ENCODE measurements around the gene CSMD2.

CSMD2 gene

DNA sequence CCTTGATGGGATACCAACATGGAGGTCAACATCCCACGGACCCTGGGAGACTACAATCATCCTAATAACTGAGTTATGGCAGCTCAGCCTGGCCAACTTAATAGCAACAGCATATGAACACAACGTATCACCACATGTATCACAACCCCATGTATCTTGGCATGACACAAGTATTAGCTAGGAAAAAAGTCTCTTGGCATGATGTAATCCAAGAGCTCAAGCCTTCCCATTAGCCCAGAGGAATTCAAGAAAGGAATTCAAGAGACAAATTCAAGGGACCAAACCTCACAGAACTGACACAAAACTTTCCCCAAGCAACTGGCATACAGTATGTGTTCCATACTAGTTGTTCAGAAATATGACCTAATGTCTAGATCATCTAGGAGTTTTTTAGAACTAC lies 402.1 kb downstream of the CSMD2 start:
- H3K4me3 ChIP-seq (ENCODE audit: extremely low read depth, insufficient read depth, low read length, poor library complexity, severe bottlenecking), result no peak overlapping the region
- no peaks in the 10 kb centered on the region for H3K36me3 ChIP-seq (ENCODE audit: control insufficient read depth, insufficient read depth, low read length)
- peaks cover 17% of the 10 kb centered on the region for H3K4me1 ChIP-seq (ENCODE audit: control insufficient read depth, insufficient read depth, low read length, poor library complexity, severe bottlenecking)
- no peaks in the 10 kb centered on the region for H3K9me3 ChIP-seq (ENCODE audit: control insufficient read depth, low read length)
- 100% methylated on average over 1 of the region's 2 CpGs; no CpG with 5 or more reads in 1 of the 2 experiments for WGBS, 2 experiments (ENCODE audit: insufficient coverage in 2 of 2)
- peak overlapping the region; percentile 11 for H3K27ac ChIP-seq (ENCODE audit: low read depth, low read length, severe bottlenecking)

DNA sequence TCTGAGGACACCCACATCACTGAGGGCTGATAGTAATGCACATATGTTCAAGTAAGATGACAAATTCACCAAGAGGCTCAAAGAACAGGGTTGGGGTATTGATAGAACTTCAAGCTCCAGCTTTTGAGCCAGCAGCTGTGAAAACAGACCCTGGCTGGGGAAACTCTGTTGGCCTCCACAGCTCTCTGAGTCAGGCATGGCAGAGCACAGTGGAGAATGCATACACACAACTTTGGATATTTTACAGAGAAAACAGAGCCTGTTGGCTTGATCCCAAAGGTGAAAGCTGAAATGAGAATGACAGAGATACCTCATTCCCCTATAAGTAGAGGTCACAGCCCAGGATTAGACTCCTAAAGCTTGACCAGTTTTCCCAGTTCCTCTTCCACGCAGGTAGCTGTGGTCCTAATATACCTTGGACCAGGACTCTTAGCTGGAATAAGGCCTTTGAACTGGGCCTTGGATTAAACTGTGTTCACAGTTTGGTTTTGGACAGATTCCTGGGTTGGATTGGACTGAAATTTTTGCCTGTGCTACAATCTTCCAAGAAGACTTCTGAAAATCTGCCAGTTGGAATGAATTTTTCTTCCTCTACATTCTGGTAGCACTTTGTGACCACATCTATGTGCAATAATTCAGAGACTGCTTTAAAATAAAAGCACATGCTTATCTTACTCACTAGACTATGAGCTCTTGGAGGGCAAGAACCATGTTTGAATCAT lies 402.8 kb downstream of the CSMD2 start:
- WGBS, 2 experiments (ENCODE audit: insufficient coverage in 2 of 2), result 83% methylated on average over 1 of the region's 1 CpG; no CpG with 5 or more reads in 1 of the 2 experiments
- no peak overlapping the region for H3K27ac ChIP-seq (ENCODE audit: low read depth, low read length, severe bottlenecking)
- no peaks in the 10 kb centered on the region for H3K9me3 ChIP-seq (ENCODE audit: control insufficient read depth, low read length)

DNA sequence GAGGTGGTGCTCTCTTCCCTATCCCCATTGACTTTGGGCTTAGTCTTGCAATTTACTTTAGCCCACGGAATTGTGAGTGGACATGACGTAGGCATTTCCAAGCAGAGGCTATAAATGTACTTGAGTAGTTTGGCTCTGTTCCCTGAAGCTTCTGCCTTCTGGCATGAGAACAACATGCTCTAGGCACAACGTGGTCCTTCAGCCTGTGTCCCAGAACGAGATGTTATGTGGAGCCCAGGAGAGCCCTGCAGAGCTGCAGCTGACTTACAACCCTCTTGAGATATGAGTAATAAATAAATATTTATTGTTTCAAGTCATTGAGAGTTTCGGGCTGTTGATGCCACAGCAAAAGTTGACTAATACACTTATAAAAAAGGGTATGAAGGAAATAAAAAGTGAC lies 406.3 kb downstream of the CSMD2 start:
- H3K9me3 ChIP-seq (ENCODE audit: control insufficient read depth, low read length), result no peaks in the 10 kb centered on the region
- H3K4me3 ChIP-seq (ENCODE audit: extremely low read depth, insufficient read depth, low read length, poor library complexity, severe bottlenecking), result no peak overlapping the region
- no peak overlapping the region for H3K27ac ChIP-seq (ENCODE audit: low read depth, low read length, severe bottlenecking)
- peaks cover 7% of the 10 kb centered on the region for H3K4me1 ChIP-seq (ENCODE audit: control insufficient read depth, insufficient read depth, low read length, poor library complexity, severe bottlenecking)
- 94 to 100% methylated on average over 1 to 2 of the region's 5 CpGs for WGBS, 2 experiments (ENCODE audit: insufficient coverage in 2 of 2)
- no peaks in the 10 kb centered on the region for H3K36me3 ChIP-seq (ENCODE audit: control insufficient read depth, insufficient read depth, low read length)

More for the DNA sequence above, 402.8 kb downstream of the CSMD2 start:
- Histone ChIP-seq H3K4me1 (ENCODE audit: control insufficient read depth, insufficient read depth, low read length, poor library complexity, severe bottlenecking) (peaks cover 17% of the 10 kb centered on the region), H3K36me3 (ENCODE audit: control insufficient read depth, insufficient read depth, low read length) (no peaks in the 10 kb centered on the region), H3K4me3 (ENCODE audit: extremely low read depth, insufficient read depth, low read length, poor library complexity, severe bottlenecking) (no peak overlapping the region)

GRCh38 chr1:33753087-33753856 lies 411.8 kb downstream of the CSMD2 start:
- no peaks in the 10 kb centered on the region for H3K36me3 ChIP-seq (ENCODE audit: control insufficient read depth, insufficient read depth, low read length)
- H3K4me1 ChIP-seq (ENCODE audit: control insufficient read depth, insufficient read depth, low read length, poor library complexity, severe bottlenecking), result no peaks in the 10 kb centered on the region
- no peak overlapping the region for H3K27ac ChIP-seq (ENCODE audit: low read depth, low read length, severe bottlenecking)
- no peak overlapping the region for H3K4me3 ChIP-seq (ENCODE audit: extremely low read depth, insufficient read depth, low read length, poor library complexity, severe bottlenecking)
- WGBS, 2 experiments (ENCODE audit: insufficient coverage in 2 of 2), result 88 to 100% methylated on average over 4 of the region's 5 CpGs
- peaks cover 9% of the 10 kb centered on the region for H3K9me3 ChIP-seq (ENCODE audit: control insufficient read depth, low read length)

DNA sequence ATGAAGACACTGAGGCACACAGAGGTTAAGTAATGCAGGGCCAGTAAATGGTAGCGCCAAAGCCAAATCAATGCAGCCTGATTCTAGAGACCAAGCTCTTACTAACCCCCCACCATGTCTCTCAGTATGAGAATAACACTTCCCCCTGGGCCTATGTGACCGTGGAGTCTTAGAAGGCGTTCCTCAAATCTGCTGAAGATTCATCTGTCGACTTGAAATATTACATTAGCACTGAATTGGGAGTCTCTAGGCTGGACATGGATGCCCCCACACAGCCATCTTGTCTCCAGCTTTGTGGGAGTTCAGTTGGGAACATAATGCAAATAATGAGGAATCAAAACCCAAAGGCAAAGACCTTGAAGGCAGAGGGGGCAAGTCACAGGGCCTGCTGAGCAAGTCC lies 419.1 kb downstream of the CSMD2 start:
- 85 to 96% methylated on average over 4 of the region's 4 CpGs for WGBS, 2 experiments (ENCODE audit: insufficient coverage in 2 of 2)
- Histone ChIP-seq H3K36me3 (ENCODE audit: control insufficient read depth, insufficient read depth, low read length) (no peaks in the 10 kb centered on the region), H3K9me3 (ENCODE audit: control insufficient read depth, low read length) (no peaks in the 10 kb centered on the region), H3K4me1 (ENCODE audit: control insufficient read depth, insufficient read depth, low read length, poor library complexity, severe bottlenecking) (no peaks in the 10 kb centered on the region), H3K4me3 (ENCODE audit: extremely low read depth, insufficient read depth, low read length, poor library complexity, severe bottlenecking) (no peak overlapping the region), H3K27ac (ENCODE audit: low read depth, low read length, severe bottlenecking) (no peak overlapping the region)

DNA sequence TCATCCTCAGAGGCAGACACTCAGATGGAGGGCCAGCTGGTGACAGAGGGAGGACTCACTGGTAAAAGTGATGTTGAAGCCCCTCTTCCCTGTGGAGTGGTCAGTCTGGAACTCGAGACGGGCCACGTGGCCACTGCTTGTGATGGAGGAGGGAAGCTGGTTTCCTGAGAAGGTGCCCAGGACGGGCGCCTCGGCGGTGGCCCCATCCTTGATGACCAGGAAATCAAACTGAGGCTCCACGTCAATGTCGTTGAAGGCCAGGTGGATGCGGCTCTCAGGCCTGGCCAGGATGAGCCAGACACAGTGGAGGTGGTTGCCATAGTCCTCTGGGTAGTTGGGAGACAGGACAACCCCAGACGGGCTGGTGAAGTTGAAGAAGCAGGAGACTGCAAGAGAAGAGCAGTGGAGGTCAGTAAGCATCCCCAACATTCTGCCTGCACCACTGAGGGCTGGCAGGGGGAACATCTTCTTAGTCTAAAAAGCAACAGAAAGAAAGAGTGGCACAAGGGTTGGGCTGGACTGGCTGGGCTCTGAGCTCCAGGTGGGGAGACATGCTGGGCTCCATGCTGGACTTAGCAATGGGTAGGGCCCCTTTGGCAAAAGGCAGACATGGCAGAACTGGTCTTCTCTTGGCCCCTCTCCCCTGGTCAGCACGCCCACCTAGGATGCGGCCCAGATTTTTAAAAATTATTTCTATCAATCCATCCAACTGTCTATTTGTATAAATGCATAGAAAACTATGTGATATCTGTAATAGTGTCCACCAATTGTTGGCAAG lies 421.6 kb downstream of the CSMD2 start:
- WGBS, 2 experiments (ENCODE audit: insufficient coverage in 2 of 2), result 90 to 99% methylated on average over 10 of the region's 13 CpGs
- Histone ChIP-seq H3K4me1 (ENCODE audit: control insufficient read depth, insufficient read depth, low read length, poor library complexity, severe bottlenecking) (no peaks in the 10 kb centered on the region), H3K4me3 (ENCODE audit: extremely low read depth, insufficient read depth, low read length, poor library complexity, severe bottlenecking) (no peak overlapping the region), H3K9me3 (ENCODE audit: control insufficient read depth, low read length) (no peaks in the 10 kb centered on the region), H3K36me3 (ENCODE audit: control insufficient read depth, insufficient read depth, low read length) (no peaks in the 10 kb centered on the region), H3K27ac (ENCODE audit: low read depth, low read length, severe bottlenecking) (no peak overlapping the region)

- Histone ChIP-seq H3K27ac (ENCODE audit: low read depth, low read length, severe bottlenecking) (no peak overlapping the region), H3K9me3 (ENCODE audit: control insufficient read depth, low read length) (no peaks in the 10 kb centered on the region), H3K4me3 (ENCODE audit: extremely low read depth, insufficient read depth, low read length, poor library complexity, severe bottlenecking) (no peak overlapping the region), H3K4me1 (ENCODE audit: control insufficient read depth, insufficient read depth, low read length, poor library complexity, severe bottlenecking) (no peaks in the 10 kb centered on the region), H3K36me3 (ENCODE audit: control insufficient read depth, insufficient read depth, low read length) (no peaks in the 10 kb centered on the region)
- WGBS, 2 experiments (ENCODE audit: insufficient coverage in 2 of 2), result 90% methylated on average over 2 of the region's 3 CpGs
Measured at GRCh38 chr1:33742663-33743062, 422.4 kb downstream of the CSMD2 start.

GRCh38 chr1:33741749-33742148 lies 423.3 kb downstream of the CSMD2 start:
- WGBS, 2 experiments (ENCODE audit: insufficient coverage in 2 of 2), result 100% methylated on average over 2 to 3 of the region's 5 CpGs

GRCh38 chr1:33740040-33740744 lies 424.8 kb downstream of the CSMD2 start:
- no peaks in the 10 kb centered on the region for H3K9me3 ChIP-seq (ENCODE audit: control insufficient read depth, low read length)
- no peaks in the 10 kb centered on the region for H3K4me1 ChIP-seq (ENCODE audit: control insufficient read depth, insufficient read depth, low read length, poor library complexity, severe bottlenecking)
- WGBS, 2 experiments (ENCODE audit: insufficient coverage in 2 of 2), result 69 to 92% methylated on average over 5 to 6 of the region's 8 CpGs
- H3K36me3 ChIP-seq (ENCODE audit: control insufficient read depth, insufficient read depth, low read length), result no peaks in the 10 kb centered on the region
- no peak overlapping the region for H3K27ac ChIP-seq (ENCODE audit: low read depth, low read length, severe bottlenecking)
- H3K4me3 ChIP-seq (ENCODE audit: extremely low read depth, insufficient read depth, low read length, poor library complexity, severe bottlenecking), result no peak overlapping the region

More at GRCh38 chr1:33741749-33742148, 423.3 kb downstream of the CSMD2 start:
- Histone ChIP-seq H3K27ac (ENCODE audit: low read depth, low read length, severe bottlenecking) (no peak overlapping the region), H3K4me3 (ENCODE audit: extremely low read depth, insufficient read depth, low read length, poor library complexity, severe bottlenecking) (no peak overlapping the region), H3K9me3 (ENCODE audit: control insufficient read depth, low read length) (no peaks in the 10 kb centered on the region), H3K4me1 (ENCODE audit: control insufficient read depth, insufficient read depth, low read length, poor library complexity, severe bottlenecking) (no peaks in the 10 kb centered on the region), H3K36me3 (ENCODE audit: control insufficient read depth, insufficient read depth, low read length) (no peaks in the 10 kb centered on the region)

DNA sequence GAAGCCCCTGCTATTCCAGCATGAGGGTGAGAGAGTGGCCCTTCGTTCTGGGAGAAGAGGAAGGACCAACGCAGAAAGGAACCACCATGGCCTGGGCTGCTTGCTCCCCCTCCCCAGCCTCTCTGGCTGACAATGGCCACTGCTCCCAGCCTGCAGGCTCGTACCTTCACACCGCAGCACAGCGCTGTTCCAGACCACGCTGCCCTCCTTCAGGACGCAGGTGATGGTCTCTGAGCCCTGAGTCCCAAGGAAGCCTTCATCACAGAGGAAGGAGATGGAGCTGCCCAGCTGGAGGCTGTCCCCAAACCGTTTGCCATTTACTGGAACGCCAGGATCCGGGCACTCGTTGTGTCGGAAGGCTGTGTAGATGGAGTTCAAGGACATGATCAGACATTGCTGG lies 426.1 kb downstream of the CSMD2 start:
- Histone ChIP-seq H3K4me1 (ENCODE audit: control insufficient read depth, insufficient read depth, low read length, poor library complexity, severe bottlenecking) (no peaks in the 10 kb centered on the region), H3K4me3 (ENCODE audit: extremely low read depth, insufficient read depth, low read length, poor library complexity, severe bottlenecking) (no peak overlapping the region), H3K36me3 (ENCODE audit: control insufficient read depth, insufficient read depth, low read length) (no peaks in the 10 kb centered on the region), H3K9me3 (ENCODE audit: control insufficient read depth, low read length) (no peaks in the 10 kb centered on the region), H3K27ac (ENCODE audit: low read depth, low read length, severe bottlenecking) (no peak overlapping the region)
- WGBS, 2 experiments (ENCODE audit: insufficient coverage in 2 of 2), result 81 to 94% methylated on average over 8 to 11 of the region's 12 CpGs

Data from mesodermal cell (in vitro differentiated cells).